GM06990 (cell line): Measurements from ENCODE around the gene CDKL4.
"Not testable (repeated sequence)": the region's sequence is repeated elsewhere in the genome, so short reads cannot be mapped to it uniquely, and the experiment has no call there.

ENCODE experiments used
- DNase-seq: peaks from one replicate; pipeline ENCODE4 v3.0.0-alpha.2; 2011; ENCODE audit not compliant: insufficient read length; ENCODE audit errors: extremely low read depth
- H3K27me3 ChIP-seq: replicated peaks from 2 replicates; pipeline ENCODE4 v1.6.0; 2011; ENCODE audit warnings: low read length; ENCODE audit not compliant: control insufficient read depth, insufficient read depth
- H3K36me3 ChIP-seq: 2 replicates; pipeline ENCODE4 v1.5.1; 2011; ENCODE audit warnings: low read length; ENCODE audit not compliant: control insufficient read depth, insufficient read depth
- H3K4me3 ChIP-seq: replicated peaks from 2 replicates; pipeline ENCODE4 v1.5.1; 2011; ENCODE audit warnings: low read depth, mild to moderate bottlenecking, control low read depth, low read length
- CTCF ChIP-seq: IDR thresholded peaks from 2 replicates; pipeline ENCODE4 v1.5.1; 2011; ENCODE audit warnings: low read length, control low read depth, mild to moderate bottlenecking, inconsistent platforms; ENCODE audit not compliant: insufficient read depth, poor library complexity, severe bottlenecking

Gene CDKL4

GRCh38 chr2:39260087-39260486 is 16.3 kb upstream of the CDKL4 start:
- no peak for DNase-seq
- Histone ChIP-seq H3K27me3 (no peaks in the 10 kb centered on the region), H3K36me3 (peaks cover 2% of the 10 kb centered on the region; the same call in 1 of the 2 replicates), H3K4me3 (no peak overlapping the region)
- TF ChIP-seq CTCF: no peak

GRCh38 chr2:39256040-39256439 is 12.3 kb upstream of the CDKL4 start:
- H3K27me3 ChIP-seq: no peaks in the 10 kb centered on the region
- no peak for DNase-seq
- peaks cover 2% of the 10 kb centered on the region for H3K36me3 ChIP-seq
- no peak for TF ChIP-seq CTCF
- no peak overlapping the region for H3K4me3 ChIP-seq

GRCh38 chr2:39252888-39253518 is 9.2 kb upstream of the CDKL4 start:
- Histone ChIP-seq H3K27me3 (no peaks in the 10 kb centered on the region), H3K36me3 (no peaks in the 10 kb centered on the region; the same call in 1 of the 2 replicates), H3K4me3 (no peak overlapping the region)
- no peak for DNase-seq
- no peak for TF ChIP-seq CTCF

GRCh38 chr2:39247512-39248043 is 3.8 kb upstream of the CDKL4 start:
- H3K36me3 ChIP-seq: no peaks in the 10 kb centered on the region; the same call in 1 of the 2 replicates
- H3K27me3 ChIP-seq: no peaks in the 10 kb centered on the region
- H3K4me3 ChIP-seq: no peak overlapping the region
- no peak for TF ChIP-seq CTCF
- DNase-seq: no peak

- no peak for DNase-seq
- Histone ChIP-seq H3K27me3 (no peaks in the 10 kb centered on the region), H3K4me3 (no peak overlapping the region), H3K36me3 (no peaks in the 10 kb centered on the region; the same call in 1 of the 2 replicates)
- TF ChIP-seq CTCF: no peak
Observed at GRCh38 chr2:39246382-39246980, 2.7 kb upstream of the CDKL4 start.

GRCh38 chr2:39244963-39245625 is 1.3 kb upstream of the CDKL4 start:
- not testable (repeated sequence) for H3K4me3 ChIP-seq, H3K27me3 ChIP-seq, DNase-seq, H3K36me3 ChIP-seq

GRCh38 chr2:39244241-39244862 is 582 bp upstream of the CDKL4 start:
- H3K36me3 ChIP-seq, H3K4me3 ChIP-seq, DNase-seq, H3K27me3 ChIP-seq: not testable (repeated sequence)
